Measurements from ENCODE around the gene ERVK3-1. TPM values are rescaled to one million over a fixed set of nuclear protein-coding genes. Genes with fewer than 3 reads are reported as not detected.

ERVK3-1 gene
- total and polyA plus RNA-seq, 3 donors from 2014 or later = 34.0 to 58.5 (median 48.9) TPM

DNA sequence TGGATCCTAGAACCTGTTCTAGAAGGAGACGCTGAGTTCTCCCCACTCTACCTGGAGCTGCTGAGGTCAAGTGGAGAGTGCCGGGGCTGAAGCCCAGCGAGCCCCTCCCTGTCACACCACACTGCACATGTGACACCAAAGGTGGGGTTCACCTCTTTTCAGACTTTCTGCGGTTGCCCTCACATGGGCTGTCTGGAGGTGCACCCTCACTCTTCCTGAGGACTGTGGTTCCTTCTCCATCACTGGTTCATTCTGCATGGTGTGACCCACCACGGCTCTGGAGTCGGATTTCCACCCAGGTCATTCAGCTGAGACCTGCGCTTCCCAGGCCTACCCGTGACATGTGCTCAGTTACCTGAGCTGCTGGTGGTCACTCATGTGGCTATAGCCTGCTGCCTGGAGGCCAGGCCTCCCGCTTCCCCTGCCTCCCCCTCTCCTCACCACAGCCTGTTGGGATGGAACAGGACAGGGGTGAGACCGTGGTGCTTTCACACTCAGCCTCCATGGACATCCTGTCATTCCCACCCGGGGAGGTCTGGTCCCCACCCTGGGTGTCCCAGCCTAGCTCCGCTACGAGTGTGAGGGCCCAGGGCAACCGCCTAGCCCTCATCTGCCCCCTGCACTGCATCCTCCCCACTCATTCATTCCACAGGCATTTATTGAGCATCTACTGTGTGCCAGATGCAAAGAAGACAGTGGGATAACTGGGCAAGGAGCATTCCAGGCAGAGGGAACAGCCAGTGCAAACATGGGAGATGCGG is 48.7 kb downstream of the ERVK3-1 start:
- no peaks in the 10 kb centered on the region for H3K36me3 ChIP-seq (ENCODE audit: low read depth, missing control alignments)
- H3K27ac ChIP-seq = no peak overlapping the region
- H3K4me1 ChIP-seq = peaks cover 7% of the 10 kb centered on the region
- H3K27me3 ChIP-seq = no peaks in the 10 kb centered on the region
- WGBS, 2 donors = 88 to 92% methylated on average over 13 to 15 of the region's 15 CpGs
- no peak overlapping the region for H3K4me3 ChIP-seq
- TF ChIP-seq, protein P1, sequence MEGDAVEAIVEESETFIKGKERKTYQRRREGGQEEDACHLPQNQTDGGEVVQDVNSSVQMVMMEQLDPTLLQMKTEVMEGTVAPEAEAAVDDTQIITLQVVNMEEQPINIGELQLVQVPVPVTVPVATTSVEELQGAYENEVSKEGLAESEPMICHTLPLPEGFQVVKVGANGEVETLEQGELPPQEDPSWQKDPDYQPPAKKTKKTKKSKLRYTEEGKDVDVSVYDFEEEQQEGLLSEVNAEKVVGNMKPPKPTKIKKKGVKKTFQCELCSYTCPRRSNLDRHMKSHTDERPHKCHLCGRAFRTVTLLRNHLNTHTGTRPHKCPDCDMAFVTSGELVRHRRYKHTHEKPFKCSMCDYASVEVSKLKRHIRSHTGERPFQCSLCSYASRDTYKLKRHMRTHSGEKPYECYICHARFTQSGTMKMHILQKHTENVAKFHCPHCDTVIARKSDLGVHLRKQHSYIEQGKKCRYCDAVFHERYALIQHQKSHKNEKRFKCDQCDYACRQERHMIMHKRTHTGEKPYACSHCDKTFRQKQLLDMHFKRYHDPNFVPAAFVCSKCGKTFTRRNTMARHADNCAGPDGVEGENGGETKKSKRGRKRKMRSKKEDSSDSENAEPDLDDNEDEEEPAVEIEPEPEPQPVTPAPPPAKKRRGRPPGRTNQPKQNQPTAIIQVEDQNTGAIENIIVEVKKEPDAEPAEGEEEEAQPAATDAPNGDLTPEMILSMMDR (IDR thresholded peaks at IDR 0.05) = no peak
- TF ChIP-seq POLR2A (IDR thresholded peaks at IDR 0.05) = no peak
- intact Hi-C loops (cut with DNase I; ENCODE audit: low total_unique reads) = no loop called here
- no peaks in the 10 kb centered on the region for H3K9me3 ChIP-seq
- no peak for DNase-seq

DNA sequence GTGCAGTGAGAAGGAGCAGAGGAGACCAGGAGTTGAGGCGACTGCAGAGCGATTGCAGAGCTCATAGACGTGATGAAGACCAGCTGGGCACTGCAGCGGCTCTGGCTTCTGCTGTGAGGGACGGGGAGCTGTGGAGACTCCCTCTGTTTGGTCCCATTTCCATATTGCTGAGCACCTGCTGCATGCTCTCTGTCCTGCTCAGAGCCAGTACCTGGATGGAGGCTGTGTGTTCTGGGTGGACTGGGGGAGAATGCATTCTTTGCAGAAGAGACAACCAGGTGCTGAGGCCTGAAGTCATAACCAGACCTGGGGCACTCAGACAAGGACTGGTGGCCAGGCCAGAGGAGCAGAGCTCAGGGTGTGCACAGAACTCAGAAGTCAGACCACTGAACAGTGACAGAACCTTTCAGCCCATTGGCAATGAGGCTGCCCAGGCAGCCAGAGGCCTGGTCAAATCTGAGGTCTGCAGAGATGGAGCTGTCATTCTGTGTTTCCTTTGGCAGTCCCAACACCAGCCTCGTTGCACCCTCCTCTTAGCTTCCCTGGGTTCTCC is 49.4 kb downstream of the ERVK3-1 start:
- no peak for TF ChIP-seq POLR2A (IDR thresholded peaks at IDR 0.05)
- TF ChIP-seq, protein P1 (IDR thresholded peaks at IDR 0.05) = no peak
- H3K36me3 ChIP-seq (ENCODE audit: low read depth, missing control alignments) = no peaks in the 10 kb centered on the region
- no peaks in the 10 kb centered on the region for H3K9me3 ChIP-seq
- no peak for DNase-seq
- H3K27ac ChIP-seq = no peak overlapping the region
- no peaks in the 10 kb centered on the region for H3K27me3 ChIP-seq
- intact Hi-C loops (cut with DNase I; ENCODE audit: low total_unique reads) = no loop called here
- 84 to 88% methylated on average over 6 of the region's 6 CpGs for WGBS, 2 donors
- H3K4me1 ChIP-seq = peaks cover 7% of the 10 kb centered on the region
- H3K4me3 ChIP-seq = no peak overlapping the region

DNA sequence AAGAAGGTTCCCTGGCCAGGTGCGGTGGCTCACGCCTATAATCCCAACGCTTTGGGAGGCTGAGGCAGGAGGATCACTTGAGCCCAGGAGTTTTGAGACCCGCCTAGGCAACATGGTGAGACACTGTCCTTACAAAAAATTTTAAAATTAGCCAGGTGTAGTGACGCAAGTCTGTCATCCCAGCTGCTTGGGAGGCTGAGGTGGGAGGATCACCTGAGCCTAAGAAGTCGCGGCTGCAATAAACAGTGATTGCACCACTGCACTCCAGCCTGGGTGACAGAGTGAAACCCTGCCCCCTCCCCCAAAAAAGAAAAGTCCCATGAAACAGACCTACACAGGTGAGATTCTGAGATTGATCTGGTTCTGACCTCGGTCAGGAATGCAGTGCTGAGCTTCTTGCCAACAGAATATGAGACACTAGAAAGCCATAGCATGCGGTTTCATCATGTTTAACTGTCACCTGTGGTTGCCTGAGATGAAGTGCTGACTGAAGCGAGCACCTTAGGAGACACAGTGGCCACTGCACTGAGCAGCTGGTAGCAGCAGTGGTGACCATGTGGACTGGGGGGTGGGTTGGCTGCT is 50.1 kb downstream of the ERVK3-1 start:
- Histone ChIP-seq H3K27me3 (no peaks in the 10 kb centered on the region), H3K9me3 (no peaks in the 10 kb centered on the region), H3K27ac (no peak overlapping the region), H3K4me3 (peak overlapping the region in 1 of 2 donors; percentile 49), H3K36me3 (ENCODE audit: low read depth, missing control alignments) (no peaks in the 10 kb centered on the region), H3K4me1 (peaks cover under 1% of the 10 kb centered on the region)
- no peak for DNase-seq
- TF ChIP-seq, protein P1 (IDR thresholded peaks at IDR 0.05) = no peak
- intact Hi-C loops (cut with DNase I; ENCODE audit: low total_unique reads) = no loop called here
- WGBS, 2 donors = 60 to 69% methylated on average over 10 of the region's 10 CpGs

DNA sequence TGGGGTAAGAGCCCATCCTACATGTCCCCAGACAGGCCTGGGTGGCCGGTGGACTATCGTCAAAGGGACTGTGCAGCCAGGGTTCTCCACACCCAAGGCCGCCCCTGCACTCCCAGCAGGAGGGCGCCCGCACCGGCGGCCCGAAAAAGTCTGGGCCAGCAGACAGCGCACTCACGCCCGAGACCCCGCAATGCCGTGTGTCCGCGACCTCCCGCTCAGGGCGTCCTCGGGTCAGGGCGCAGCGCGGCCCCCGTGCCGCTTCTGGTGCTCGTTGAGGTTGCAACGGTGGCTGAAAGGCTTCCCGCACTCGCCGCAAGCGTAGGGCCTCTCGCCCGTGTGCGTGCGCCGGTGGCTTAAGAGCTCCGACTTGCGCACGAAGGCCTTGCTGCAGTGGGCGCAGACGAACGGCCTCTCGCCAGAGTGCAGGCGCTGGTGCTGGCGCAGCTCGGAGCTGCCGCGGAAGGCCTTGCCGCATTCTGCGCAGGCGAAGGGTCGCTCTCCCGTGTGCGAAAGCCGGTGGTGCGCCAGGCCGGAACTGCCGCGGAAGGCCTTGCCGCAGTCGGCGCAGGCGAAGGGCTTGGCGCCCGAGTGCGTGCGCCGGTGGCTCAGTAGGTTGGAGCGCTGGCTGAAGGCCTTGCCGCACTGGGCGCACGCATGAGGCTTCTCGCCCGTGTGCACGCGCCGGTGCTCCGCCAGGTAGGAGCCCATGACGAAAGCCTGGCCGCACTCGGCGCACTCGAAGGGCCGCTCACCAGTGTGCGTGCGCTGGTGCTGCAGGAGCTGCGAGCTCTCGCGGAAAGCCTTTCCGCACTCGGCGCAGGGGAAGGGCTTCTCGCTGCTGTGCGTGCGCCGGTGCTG is 51.0 kb downstream of the ERVK3-1 start:
- Histone ChIP-seq H3K27me3 (no peaks in the 10 kb centered on the region), H3K4me3 (peak overlapping the region; percentile 26 to 49), H3K4me1 (no peaks in the 10 kb centered on the region), H3K27ac (no peak overlapping the region), H3K9me3 (no peaks in the 10 kb centered on the region), H3K36me3 (ENCODE audit: low read depth, missing control alignments) (no peaks in the 10 kb centered on the region)
- DNase-seq = no peak
- 17 to 39% methylated on average over 22 to 47 of the region's 94 CpGs for whole genome bisulfite sequencing, 2 donors
- no peak for TF ChIP-seq POLR2A (IDR thresholded peaks at IDR 0.05)
- TF ChIP-seq, protein P1 (IDR thresholded peaks at IDR 0.05) = no peak
- intact Hi-C loops (cut with DNase I; ENCODE audit: low total_unique reads) = no loop called here

All from testis (tissue), 3 donors.